Type B pancreatic cell (in vitro differentiated cells): ENCODE measurements around the gene ZC3H12D. TPM values are rescaled to one million over a fixed set of nuclear protein-coding genes. Genes with fewer than 3 reads are reported as not detected.
A peak's percentile ranks its signal among the peaks of the same experiment; 100 is the strongest.

ENCODE experiments used
- DNase-seq: peaks from one replicate; pipeline ENCODE4 v3.0.0; 2021; ENCODE audit warnings: mixed read lengths; ENCODE audit not compliant: unreplicated experiment; ENCODE audit errors: extremely low spot score
- H3K27ac Mint-ChIP-seq: 2 replicates; pipeline ENCODE4 v1.8.0; 2021; ENCODE audit warnings: mild to moderate bottlenecking, mixed read lengths
- H3K27me3 Mint-ChIP-seq: 2 replicates; pipeline ENCODE4 v1.8.0; 2021; ENCODE audit warnings: mixed read lengths
- H3K36me3 Mint-ChIP-seq: 2 replicates; pipeline ENCODE4 v1.8.0; 2021; ENCODE audit warnings: mixed read lengths
- H3K4me1 Mint-ChIP-seq: one replicate; pipeline ENCODE4 v1.8.0; 2021; ENCODE audit warnings: mixed read lengths; ENCODE audit not compliant: unreplicated experiment
- H3K4me3 Mint-ChIP-seq: 2 replicates; pipeline ENCODE4 v1.8.0; 2021; ENCODE audit warnings: mild to moderate bottlenecking, mixed read lengths
- H3K9me3 Mint-ChIP-seq: 2 replicates; pipeline ENCODE4 v1.8.0; 2021; ENCODE audit warnings: mixed read lengths
- CTCF ChIP-seq: fragments of 200-600 bp; sonication (generic); conservative IDR thresholded peaks from 2 replicates; pipeline ENCODE4 v1.5.0; 2021; ENCODE audit warnings: antibody characterized with exemption, mild to moderate bottlenecking
- total RNA-seq: library from RNA; stranded (reverse); gene quantifications from 2 replicates; pipeline ENCODE4 v1.2.1, GENCODE V29; 2021; ENCODE audit warnings: low replicate concordance

ZC3H12D gene
- total RNA-seq, 1 donor from 2014 or later: 0.58 TPM

DNA sequence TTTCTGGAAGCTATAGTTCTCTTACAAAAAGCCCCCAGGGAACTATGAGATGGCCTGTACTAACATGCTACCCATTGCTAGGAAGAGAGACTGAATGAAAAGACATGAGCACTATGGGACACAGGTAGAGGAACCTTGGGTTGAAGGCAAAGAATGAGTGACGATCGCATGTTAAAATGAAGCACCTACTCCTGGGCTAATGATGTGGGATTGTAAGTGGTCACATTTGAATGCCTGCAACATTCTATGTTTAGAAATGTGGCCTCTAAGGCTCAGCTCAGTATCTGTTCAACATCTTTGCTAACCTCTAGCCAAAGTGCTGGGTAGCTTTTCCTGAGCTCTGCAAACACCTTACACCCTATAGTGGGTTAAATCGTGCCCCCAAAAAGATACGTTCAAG is 5.2 kb upstream of the ZC3H12D start:
- Mint-ChIP-seq H3K27ac (no peak overlapping the region), H3K27me3 (no peaks in the 10 kb centered on the region), H3K36me3 (no peaks in the 10 kb centered on the region), H3K4me3 (no peak overlapping the region), H3K9me3 (no peaks in the 10 kb centered on the region), H3K4me1 (peaks cover 4% of the 10 kb centered on the region)
- TF ChIP-seq CTCF: no peak
- DNase-seq: no peak

DNA sequence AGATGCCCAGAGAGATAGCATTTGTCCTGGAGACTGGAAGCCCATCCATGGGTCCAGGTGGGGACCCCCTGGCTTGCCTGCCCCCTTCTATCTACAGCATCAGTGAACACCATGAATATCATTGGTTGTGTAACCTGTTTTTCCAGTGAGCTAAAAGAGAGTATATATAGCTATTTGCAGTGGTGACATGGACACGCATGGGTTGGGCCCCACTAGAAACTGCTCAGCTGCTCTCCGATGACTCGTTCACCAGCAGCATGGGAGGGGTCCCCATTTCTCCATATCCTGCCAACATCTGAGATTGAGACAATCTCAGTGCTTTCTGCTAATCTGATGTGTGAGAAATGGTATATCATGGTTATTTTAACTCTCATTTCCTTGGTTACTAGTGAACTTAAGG is 4.0 kb upstream of the ZC3H12D start:
- Mint-ChIP-seq H3K4me1 (peaks cover 9% of the 10 kb centered on the region), H3K27me3 (no peaks in the 10 kb centered on the region), H3K9me3 (no peaks in the 10 kb centered on the region), H3K27ac (peak overlapping the region; percentile 68), H3K4me3 (no peak overlapping the region), H3K36me3 (no peaks in the 10 kb centered on the region)
- no peak for TF ChIP-seq CTCF
- no peak for DNase-seq

- Mint-ChIP-seq H3K27ac (no peak overlapping the region), H3K9me3 (no peaks in the 10 kb centered on the region), H3K4me3 (no peak overlapping the region), H3K4me1 (peaks cover 23% of the 10 kb centered on the region), H3K36me3 (no peaks in the 10 kb centered on the region), H3K27me3 (no peaks in the 10 kb centered on the region)
- no peak for TF ChIP-seq CTCF
- no peak for DNase-seq
These were observed 2.5 kb upstream of the ZC3H12D start for GRCh38 chr6:149487316-149487715.

GRCh38 chr6:149483849-149484655 is 762 bp downstream of the ZC3H12D start:
- DNase-seq: no peak
- TF ChIP-seq CTCF: no peak
- no peak overlapping the region for H3K27ac Mint-ChIP-seq
- H3K36me3 Mint-ChIP-seq: no peaks in the 10 kb centered on the region
- peaks cover 30% of the 10 kb centered on the region for H3K4me1 Mint-ChIP-seq
- no peaks in the 10 kb centered on the region for H3K9me3 Mint-ChIP-seq
- no peak overlapping the region for H3K4me3 Mint-ChIP-seq
- no peaks in the 10 kb centered on the region for H3K27me3 Mint-ChIP-seq

GRCh38 chr6:149483334-149483725 is 1.5 kb downstream of the ZC3H12D start:
- TF ChIP-seq CTCF: no peak
- no peaks in the 10 kb centered on the region for H3K9me3 Mint-ChIP-seq
- no peak for DNase-seq
- peaks cover 30% of the 10 kb centered on the region for H3K4me1 Mint-ChIP-seq
- H3K27ac Mint-ChIP-seq: no peak overlapping the region
- H3K36me3 Mint-ChIP-seq: no peaks in the 10 kb centered on the region
- no peaks in the 10 kb centered on the region for H3K27me3 Mint-ChIP-seq
- H3K4me3 Mint-ChIP-seq: no peak overlapping the region
